H54 (cell line): ENCODE measurements around the gene ARHGEF28.

Experiments
- DNase-seq: peaks from one replicate; pipeline ENCODE4 v3.0.0; 2011; ENCODE audit warnings: low spot score, mixed read lengths; ENCODE audit not compliant: insufficient read length
- FAIRE-seq: peaks from 3 replicates; lab custom pipeline; 2011; peaks lifted over from hg19 to GRCh38; lab: Jason Lieb, UNC
- POLR2A ChIP-seq: IDR thresholded peaks from 2 replicates; pipeline ENCODE4 v1.6.1; 2011; ENCODE audit warnings: low read depth, mild to moderate bottlenecking, low read length

The ARHGEF28 gene

GRCh38 chr5:73757416-73757815, 131.4 kb downstream of the ARHGEF28 start:
- FAIRE-seq = no peak
- no peak for TF ChIP-seq POLR2A
- no peak for DNase-seq

GRCh38 chr5:73759771-73760170, 133.8 kb downstream of the ARHGEF28 start:
- TF ChIP-seq POLR2A = no peak
- DNase-seq = no peak

GRCh38 chr5:73763300-73764032, 137.5 kb downstream of the ARHGEF28 start:
- no peak for TF ChIP-seq POLR2A
- DNase-seq (no peak), FAIRE-seq (no peak)

More at GRCh38 chr5:73759771-73760170, 133.8 kb downstream of the ARHGEF28 start:
- peak; percentile 58 for FAIRE-seq

GRCh38 chr5:73764586-73764985, 138.6 kb downstream of the ARHGEF28 start:
- DNase-seq (peak; percentile 49), FAIRE-seq (peak; percentile 75)
- TF ChIP-seq POLR2A = no peak

- DNase-seq = no peak
- no peak for TF ChIP-seq POLR2A
- no peak for FAIRE-seq
Measured at GRCh38 chr5:73764996-73765395, 139.0 kb downstream of the ARHGEF28 start.

- FAIRE-seq (no peak), DNase-seq (no peak)
- TF ChIP-seq POLR2A = no peak
Measured at GRCh38 chr5:73766902-73767301, 140.9 kb downstream of the ARHGEF28 start.

GRCh38 chr5:73770172-73771025, 144.4 kb downstream of the ARHGEF28 start:
- DNase-seq = no peak
- no peak for FAIRE-seq
- TF ChIP-seq POLR2A = no peak

GRCh38 chr5:73774924-73775323, 148.9 kb downstream of the ARHGEF28 start:
- FAIRE-seq (peak; percentile 55), DNase-seq (no peak)
- TF ChIP-seq POLR2A = no peak

- FAIRE-seq (no peak), DNase-seq (no peak)
- no peak for TF ChIP-seq POLR2A
Measured at GRCh38 chr5:73776405-73776804, 150.4 kb downstream of the ARHGEF28 start.

GRCh38 chr5:73777192-73777591, 151.2 kb downstream of the ARHGEF28 start:
- DNase-seq = no peak
- no peak for FAIRE-seq
- no peak for TF ChIP-seq POLR2A

GRCh38 chr5:73780302-73781080, 154.5 kb downstream of the ARHGEF28 start:
- FAIRE-seq = no peak
- TF ChIP-seq POLR2A = no peak
- no peak for DNase-seq

GRCh38 chr5:73781107-73781768, 155.2 kb downstream of the ARHGEF28 start:
- FAIRE-seq = no peak
- DNase-seq = no peak
- TF ChIP-seq POLR2A = no peak

- FAIRE-seq (no peak), DNase-seq (no peak)
- TF ChIP-seq POLR2A = no peak
Measured at GRCh38 chr5:73783828-73784227, 157.8 kb downstream of the ARHGEF28 start.
